Measurements from ENCODE around the gene HDAC4.

- no peak for TF ChIP-seq CTCF (IDR thresholded peaks at IDR 0.05; ENCODE audit: control extremely low read depth in 1 of 3, insufficient read depth in 1 of 3, low read depth in 1 of 3, low read length in 3 of 3)
- no peak for TF ChIP-seq RFX5 (IDR thresholded peaks at IDR 0.05; ENCODE audit: borderline replicate concordance, low read depth, low read length)
- TF ChIP-seq PHF8 (conservative IDR thresholded peaks at IDR 0.05; ENCODE audit: low read depth, low read length): no peak
- no peak for TF ChIP-seq JUN (IDR thresholded peaks at IDR 0.05; ENCODE audit: low read depth, low read length)
- no peak for TF ChIP-seq TAF1 (IDR thresholded peaks at IDR 0.05; ENCODE audit: low read depth, low read length)
- no peak for TF ChIP-seq SP4 (IDR thresholded peaks at IDR 0.05; ENCODE audit: low read length)
- TF ChIP-seq SUZ12 (IDR thresholded peaks at IDR 0.05; ENCODE audit: low read length): no peak
- TF ChIP-seq CHD7 (IDR thresholded peaks at IDR 0.05; ENCODE audit: insufficient replicate concordance, low read length): no peak
- no peak for TF ChIP-seq MAX (IDR thresholded peaks at IDR 0.05)
- no peak for TF ChIP-seq EGR1 (IDR thresholded peaks at IDR 0.05; ENCODE audit: borderline replicate concordance, low read depth, low read length)
- TF ChIP-seq NRF1 (IDR thresholded peaks at IDR 0.05; ENCODE audit: low read depth, low read length): no peak
These were observed 227.5 kb downstream of the HDAC4 start for GRCh38 chr2:239173301-239173700.

Data from H1 (cell line).